NCI-H2107 treated with DMSO at 0.1 percent for 48 hours (cell line): ENCODE results near the gene SERINC3.

Experiments
- DNase-seq: peaks from one replicate; lab custom pipeline; 2025; ENCODE audit not compliant: unreplicated experiment; lab: John Stamatoyannopoulos, UW

The SERINC3 gene

DNA sequence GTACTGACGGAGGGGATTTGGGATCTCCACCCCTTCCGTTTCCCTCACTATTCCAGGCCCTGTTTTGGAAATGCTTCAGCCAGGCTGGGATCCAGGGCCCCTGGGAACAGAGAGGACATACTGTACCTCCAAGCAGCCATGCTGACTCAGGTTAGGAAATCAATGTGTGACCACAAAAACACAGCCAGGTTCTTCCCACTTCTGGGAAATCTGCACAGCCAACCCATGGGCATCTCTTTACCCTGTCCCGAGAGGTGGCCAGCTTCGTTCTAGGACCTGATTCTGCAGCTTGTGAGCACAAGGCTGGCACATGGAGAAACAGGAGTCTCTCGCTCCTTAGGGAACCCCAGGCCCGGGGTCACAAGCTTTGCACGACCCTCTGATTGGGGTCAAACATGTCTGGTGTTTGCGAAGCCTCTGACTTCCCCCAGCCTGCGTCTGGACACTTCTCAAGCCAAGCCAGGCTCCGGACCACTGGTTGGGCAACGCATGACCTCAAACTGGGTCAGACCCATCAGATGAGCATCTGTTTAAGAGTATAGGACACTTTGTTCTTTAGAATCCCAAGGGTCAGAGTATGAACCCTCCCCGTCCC lies 54.5 kb downstream of the SERINC3 start:
- no peak for DNase-seq

GRCh38 chr20:44465001-44465560 lies 56.8 kb downstream of the SERINC3 start:
- DNase-seq: no peak

GRCh38 chr20:44464514-44464913 lies 57.4 kb downstream of the SERINC3 start:
- no peak for DNase-seq

- DNase-seq: no peak
These were observed 58.4 kb downstream of the SERINC3 start for GRCh38 chr20:44463466-44463865.

GRCh38 chr20:44461803-44462174 lies 60.1 kb downstream of the SERINC3 start:
- no peak for DNase-seq

GRCh38 chr20:44461142-44461802 lies 60.6 kb downstream of the SERINC3 start:
- no peak for DNase-seq

- peak; percentile 57 for DNase-seq
These were observed 61.1 kb downstream of the SERINC3 start for GRCh38 chr20:44460795-44461141.

DNA sequence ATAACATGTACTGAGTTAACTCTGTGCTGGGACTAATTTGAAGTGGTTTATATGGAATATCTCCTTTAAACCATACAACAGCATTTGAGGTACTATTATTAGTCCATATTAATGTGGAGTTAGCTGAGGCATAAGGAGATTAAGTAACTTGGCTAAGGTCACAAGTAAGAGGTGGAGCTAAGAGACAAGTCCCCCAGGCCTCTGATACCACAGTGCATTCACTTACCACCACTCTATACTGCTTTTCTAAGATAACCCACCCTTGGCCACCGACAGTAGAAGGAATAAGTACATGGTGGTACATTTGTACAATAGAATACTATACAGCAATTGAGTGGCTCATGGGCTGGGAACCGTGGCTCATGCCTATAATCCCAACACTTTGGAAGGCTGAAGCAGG lies 62.6 kb downstream of the SERINC3 start:
- no peak for DNase-seq

GRCh38 chr20:44457016-44457415 lies 64.9 kb downstream of the SERINC3 start:
- DNase-seq: no peak

GRCh38 chr20:44456611-44457010 lies 65.3 kb downstream of the SERINC3 start:
- DNase-seq: no peak

DNA sequence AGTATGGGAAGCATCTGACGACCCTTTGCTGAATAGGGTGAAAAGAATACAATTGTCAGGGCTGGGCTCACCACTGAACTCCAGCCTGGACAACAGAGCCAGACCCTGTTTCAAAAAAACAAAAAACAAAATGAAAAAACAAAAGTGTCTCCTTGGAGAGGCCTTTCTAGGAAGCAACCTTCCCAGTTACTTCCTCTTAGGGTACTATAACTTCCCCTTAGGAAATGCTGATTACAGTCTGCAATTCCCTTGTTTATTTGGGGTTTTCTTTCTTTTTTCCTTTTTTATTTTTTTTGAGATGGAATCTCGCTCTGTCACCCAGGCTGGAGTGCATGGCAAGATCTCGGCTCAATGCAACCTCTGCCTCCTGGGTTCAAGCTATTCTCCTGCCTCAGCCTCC lies 66.7 kb downstream of the SERINC3 start:
- no peak for DNase-seq

DNA sequence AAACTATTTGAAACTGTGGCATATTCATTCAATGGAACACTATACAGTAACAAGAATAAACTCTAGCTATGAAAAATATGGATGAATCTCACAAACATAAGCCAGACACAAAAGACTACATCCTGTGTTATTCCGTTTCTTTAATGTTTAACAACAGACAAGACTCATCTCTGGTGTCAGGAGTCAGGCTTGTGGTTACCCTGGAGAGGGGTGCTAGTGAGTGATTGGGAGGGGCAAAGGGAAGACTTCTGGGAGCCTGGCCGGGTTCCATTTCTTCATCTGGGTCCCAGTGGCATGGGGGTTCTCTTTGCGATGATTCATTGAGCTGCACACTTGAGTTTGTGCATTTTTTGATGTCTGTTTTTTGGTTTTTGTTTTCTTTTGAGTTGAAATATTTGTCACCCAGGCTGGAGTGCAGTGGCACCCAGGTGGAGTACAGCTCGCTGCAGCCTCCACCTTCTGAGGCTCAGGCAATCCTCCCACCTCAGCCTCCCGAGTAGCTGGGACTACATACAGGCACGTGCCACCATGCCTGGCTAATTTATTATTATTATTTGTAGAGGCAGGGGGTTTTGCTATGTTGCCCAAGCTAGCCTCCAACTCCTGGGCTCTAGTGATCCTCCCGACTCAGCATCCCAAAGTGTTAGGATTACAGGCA lies 67.4 kb downstream of the SERINC3 start:
- no peak for DNase-seq

GRCh38 chr20:44450903-44451450 lies 70.9 kb downstream of the SERINC3 start:
- no peak for DNase-seq

- DNase-seq: no peak
These were observed 71.5 kb downstream of the SERINC3 start for GRCh38 chr20:44450281-44450889.

DNA sequence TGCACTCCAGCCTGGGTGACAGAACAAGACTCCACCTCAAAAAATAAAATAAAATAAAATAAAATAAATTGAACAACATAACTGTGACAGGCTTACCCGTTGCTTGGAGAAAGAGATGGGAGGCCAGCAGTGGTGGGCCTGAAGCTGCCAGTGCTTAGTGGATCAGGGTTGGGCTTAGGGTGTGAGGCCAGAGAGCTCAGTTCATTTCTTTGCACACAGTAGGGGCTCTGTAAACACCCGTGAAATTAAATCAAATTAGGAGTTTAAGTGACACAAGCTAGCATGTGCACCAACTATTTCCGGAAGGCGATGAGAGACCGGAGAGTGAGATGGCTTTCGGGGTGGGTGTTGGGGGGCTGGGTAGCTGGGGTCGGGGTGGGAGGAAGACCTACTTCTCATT lies 72.0 kb downstream of the SERINC3 start:
- DNase-seq: no peak

- DNase-seq: no peak
These were observed 72.9 kb downstream of the SERINC3 start for GRCh38 chr20:44448753-44449546.

DNA sequence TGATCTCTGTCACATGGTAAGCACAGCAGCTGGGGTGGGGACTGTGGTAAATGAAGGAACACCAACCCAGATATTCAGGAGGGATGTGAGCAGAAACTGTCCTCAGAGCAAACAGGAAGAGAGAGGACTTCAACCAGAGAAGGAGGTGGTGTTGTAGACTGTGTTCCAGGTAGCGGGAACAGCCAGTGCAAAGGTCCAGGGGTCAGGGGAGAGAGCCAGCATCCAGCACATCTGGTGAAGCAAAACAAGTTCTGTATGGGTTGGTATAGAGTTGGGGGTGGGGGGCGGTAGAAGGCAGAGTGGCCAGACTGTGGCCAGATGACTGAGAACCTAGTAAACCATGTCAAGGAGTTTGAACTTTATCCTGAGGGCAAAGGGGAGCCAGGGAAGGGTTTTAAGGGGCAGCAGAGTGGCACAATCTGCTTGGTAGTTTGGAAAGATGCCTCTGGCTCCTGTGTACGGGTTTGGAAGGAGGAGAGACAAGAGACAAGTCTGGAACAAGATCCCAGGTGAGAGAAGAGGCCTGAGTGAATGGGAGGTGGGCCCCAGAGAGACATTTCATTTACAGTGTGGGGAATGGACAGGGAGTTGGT lies 73.9 kb downstream of the SERINC3 start:
- DNase-seq: no peak
